GM06990 (cell line): ENCODE results near the gene CCNB2.
"Not testable (repeated sequence)": the region's sequence is repeated elsewhere in the genome, so short reads cannot be mapped to it uniquely, and the experiment has no call there.

Source experiments
- DNase-seq: peaks from one replicate; pipeline ENCODE4 v3.0.0-alpha.2; 2011; ENCODE audit not compliant: insufficient read length; ENCODE audit errors: extremely low read depth
- H3K27me3 ChIP-seq: replicated peaks from 2 replicates; pipeline ENCODE4 v1.6.0; 2011; ENCODE audit warnings: low read length; ENCODE audit not compliant: control insufficient read depth, insufficient read depth
- H3K36me3 ChIP-seq: 2 replicates; pipeline ENCODE4 v1.5.1; 2011; ENCODE audit warnings: low read length; ENCODE audit not compliant: control insufficient read depth, insufficient read depth
- H3K4me3 ChIP-seq: replicated peaks from 2 replicates; pipeline ENCODE4 v1.5.1; 2011; ENCODE audit warnings: low read depth, mild to moderate bottlenecking, control low read depth, low read length
- TF ChIP-seq, protein P1 (sequence below): IDR thresholded peaks from 2 replicates; pipeline ENCODE4 v1.5.1; 2011; ENCODE audit warnings: low read length, control low read depth, mild to moderate bottlenecking, inconsistent platforms; ENCODE audit not compliant: insufficient read depth, poor library complexity, severe bottlenecking

The CCNB2 gene

DNA sequence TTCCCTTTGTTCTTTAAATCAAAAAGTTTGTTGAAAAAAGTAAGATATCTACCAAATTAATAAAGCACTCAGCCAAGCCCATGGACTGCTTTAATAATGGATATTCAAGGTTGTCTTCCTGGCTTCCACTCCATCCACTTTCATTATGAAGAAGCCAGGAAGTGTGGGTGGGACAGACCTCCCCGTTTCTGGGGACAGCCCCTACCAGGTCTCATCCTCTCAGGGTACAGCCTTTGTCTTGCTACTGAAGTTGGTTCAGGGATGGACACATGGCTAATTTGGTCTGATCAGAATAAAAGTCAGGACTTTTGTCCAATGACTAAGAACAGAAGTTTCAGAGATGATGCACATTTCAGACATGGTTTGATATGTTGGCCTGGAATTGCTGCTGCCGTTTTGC is 32.6 kb downstream of the CCNB2 start:
- Histone ChIP-seq H3K27me3 (no peaks in the 10 kb centered on the region), H3K36me3 (peaks cover 39% of the 10 kb centered on the region), H3K4me3 (no peak overlapping the region)
- TF ChIP-seq, protein P1, sequence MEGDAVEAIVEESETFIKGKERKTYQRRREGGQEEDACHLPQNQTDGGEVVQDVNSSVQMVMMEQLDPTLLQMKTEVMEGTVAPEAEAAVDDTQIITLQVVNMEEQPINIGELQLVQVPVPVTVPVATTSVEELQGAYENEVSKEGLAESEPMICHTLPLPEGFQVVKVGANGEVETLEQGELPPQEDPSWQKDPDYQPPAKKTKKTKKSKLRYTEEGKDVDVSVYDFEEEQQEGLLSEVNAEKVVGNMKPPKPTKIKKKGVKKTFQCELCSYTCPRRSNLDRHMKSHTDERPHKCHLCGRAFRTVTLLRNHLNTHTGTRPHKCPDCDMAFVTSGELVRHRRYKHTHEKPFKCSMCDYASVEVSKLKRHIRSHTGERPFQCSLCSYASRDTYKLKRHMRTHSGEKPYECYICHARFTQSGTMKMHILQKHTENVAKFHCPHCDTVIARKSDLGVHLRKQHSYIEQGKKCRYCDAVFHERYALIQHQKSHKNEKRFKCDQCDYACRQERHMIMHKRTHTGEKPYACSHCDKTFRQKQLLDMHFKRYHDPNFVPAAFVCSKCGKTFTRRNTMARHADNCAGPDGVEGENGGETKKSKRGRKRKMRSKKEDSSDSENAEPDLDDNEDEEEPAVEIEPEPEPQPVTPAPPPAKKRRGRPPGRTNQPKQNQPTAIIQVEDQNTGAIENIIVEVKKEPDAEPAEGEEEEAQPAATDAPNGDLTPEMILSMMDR, result no peak
- DNase-seq, result no peak

DNA sequence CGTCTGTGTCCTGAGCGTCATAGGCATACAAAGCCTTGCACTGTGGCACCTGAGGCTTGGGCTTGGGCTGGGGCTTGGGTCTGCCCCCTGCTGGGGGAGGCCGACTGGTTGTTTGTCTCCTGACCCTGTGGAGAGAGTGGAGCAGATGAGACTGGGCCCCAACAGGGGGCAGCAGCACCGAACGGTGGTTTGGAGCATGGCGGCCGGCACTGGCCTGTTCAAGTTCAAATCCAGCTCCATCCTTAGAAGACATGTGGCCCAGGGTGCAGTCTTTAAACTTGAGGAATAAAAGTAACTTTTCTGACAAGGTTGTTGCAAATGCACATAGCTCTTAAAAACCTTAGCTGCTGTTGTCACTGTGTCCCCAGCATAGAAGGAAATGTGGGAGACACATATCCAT is 33.3 kb downstream of the CCNB2 start:
- Histone ChIP-seq H3K27me3 (no peaks in the 10 kb centered on the region), H3K36me3 (peaks cover 41% of the 10 kb centered on the region), H3K4me3 (no peak overlapping the region)
- TF ChIP-seq, protein P1, result peak; percentile 84
- peak; percentile 64 for DNase-seq

DNA sequence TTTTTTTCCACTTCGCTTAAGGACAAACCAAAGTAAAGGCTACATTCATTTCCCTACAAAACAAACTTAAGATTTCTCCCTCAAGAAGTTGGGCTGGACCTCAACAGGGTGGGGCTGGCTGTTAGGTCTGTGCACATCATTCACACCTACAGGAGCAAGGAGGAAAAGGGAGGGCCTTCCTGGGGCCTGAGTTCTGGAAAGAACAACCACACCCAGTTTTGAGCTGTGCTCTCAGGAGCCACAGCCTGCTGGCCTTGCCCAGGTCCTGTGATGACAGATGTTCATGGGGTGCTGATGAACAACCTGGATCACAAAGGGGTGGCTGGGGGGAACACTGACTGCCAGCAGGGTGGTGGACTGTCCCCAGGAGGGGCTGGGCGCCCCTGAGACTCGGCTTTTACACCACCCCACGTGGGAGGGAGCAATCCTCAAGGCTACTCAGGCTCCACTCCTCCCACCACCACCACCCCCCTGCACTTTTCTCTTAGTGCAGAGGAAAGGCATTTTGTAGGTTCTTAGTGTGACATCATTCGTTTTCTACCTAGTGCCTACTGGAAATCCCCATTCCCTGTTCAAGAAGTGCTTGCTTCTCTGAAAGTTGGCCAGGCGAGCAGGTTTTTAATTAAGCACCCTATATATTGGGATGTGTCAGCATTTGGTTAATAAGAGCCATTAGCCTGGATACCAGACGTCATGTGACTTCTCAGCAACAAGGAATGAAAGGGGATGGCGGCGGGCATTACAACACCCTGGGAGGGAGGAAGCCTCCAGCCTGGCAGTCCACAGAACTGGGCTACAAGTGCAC is 35.7 kb downstream of the CCNB2 start:
- Histone ChIP-seq H3K4me3 (no peak overlapping the region), H3K27me3 (no peaks in the 10 kb centered on the region), H3K36me3 (peaks cover 36% of the 10 kb centered on the region)
- TF ChIP-seq, protein P1, result no peak
- DNase-seq, result no peak

DNA sequence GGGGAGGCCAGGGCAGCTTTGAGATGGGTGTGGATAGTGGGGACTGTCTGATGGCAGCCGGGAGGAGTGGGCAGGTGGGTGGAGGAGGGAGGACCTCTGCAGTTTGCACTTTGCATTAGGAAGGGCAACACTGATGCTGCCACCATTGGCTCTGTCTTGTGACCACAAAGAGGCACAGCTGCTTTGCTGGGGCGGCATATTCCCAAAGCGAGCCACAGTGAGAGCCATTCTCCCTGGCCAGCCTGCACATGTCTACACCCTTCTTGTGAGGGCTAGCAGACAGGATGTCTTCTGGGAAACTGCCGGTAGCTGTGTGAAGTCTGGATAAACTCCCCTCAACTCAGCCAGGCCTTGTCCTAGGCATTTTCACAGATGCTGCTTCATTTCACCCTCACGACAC is 38.3 kb downstream of the CCNB2 start:
- no peaks in the 10 kb centered on the region for H3K27me3 ChIP-seq
- DNase-seq, result no peak
- TF ChIP-seq, protein P1, result no peak
- H3K4me3 ChIP-seq, result no peak overlapping the region
- peaks cover 27% of the 10 kb centered on the region for H3K36me3 ChIP-seq

DNA sequence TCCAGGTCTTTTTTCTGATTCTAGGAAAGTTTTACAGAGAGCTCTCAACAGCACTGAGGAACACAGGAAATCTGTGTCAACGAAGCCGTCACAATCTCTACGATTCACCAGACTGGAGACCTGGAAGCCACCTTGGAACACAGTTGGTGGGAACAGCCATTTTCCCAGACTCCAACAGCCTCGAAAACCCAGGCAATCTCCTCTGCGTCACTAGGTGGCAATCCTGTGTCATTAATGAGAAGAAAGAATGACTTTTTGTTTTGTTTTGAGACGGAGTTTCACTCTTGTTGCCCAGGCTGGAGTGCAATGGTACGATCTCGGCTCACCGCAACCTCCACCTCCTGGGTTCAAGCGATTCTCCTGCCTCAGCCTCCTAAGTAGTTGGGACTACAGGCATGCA is 39.6 kb downstream of the CCNB2 start:
- TF ChIP-seq, protein P1, result peak; percentile 22
- not testable (repeated sequence) for DNase-seq, H3K4me3 ChIP-seq, H3K27me3 ChIP-seq
- H3K36me3 ChIP-seq, result peaks cover 26% of the 10 kb centered on the region
